H1 (cell line): ENCODE measurements around the gene ASMTL. TPM values are rescaled to one million over a fixed set of nuclear protein-coding genes. Genes with fewer than 3 reads are reported as not detected.

Experiments
- CTCF ChIA-PET: fragments of 300-600 bp; sonication (Branson Sonifier 250); formaldehyde crosslinking; loops from one replicate; lab custom pipeline; 2021; ENCODE audit not compliant: partially characterized antibody; lab: Charles Lee
- POLR2A ChIA-PET: fragments of 300-600 bp; sonication (Branson Sonifier 250); formaldehyde crosslinking; loops from one replicate; lab custom pipeline; 2021; ENCODE audit warnings: inconsistent platforms; ENCODE audit not compliant: partially characterized antibody; lab: Charles Lee
- DNase-seq, 2 experiments: peaks; one replicate each; pipeline versions ENCODE4 v3.0.0 to v3.0.0-alpha.2; 2010 to 2022; ENCODE audit warnings: low spot score in 2 of 2, low read depth in 1 of 2, mixed read lengths in 1 of 2
- FAIRE-seq: peaks from 2 replicates; lab custom pipeline; 2011; peaks lifted over from hg19 to GRCh38; lab: Jason Lieb, UNC
- H2AFZ ChIP-seq: 2 replicates; pipeline ENCODE4 v1.8.1; 2012; ENCODE audit warnings: low read length, inconsistent platforms
- H2AK5ac ChIP-seq: 2 replicates; pipeline ENCODE4 v1.6.1; 2013; ENCODE audit warnings: low read depth, low read length
- H2BK120ac ChIP-seq: replicated peaks from 2 replicates; pipeline ENCODE3; 2013; ENCODE audit warnings: low read depth, low read length, inconsistent platforms
- H2BK12ac ChIP-seq: 2 replicates; pipeline ENCODE4 v1.6.1; 2013; ENCODE audit warnings: low read depth, low read length
- H2BK15ac ChIP-seq: 2 replicates; pipeline ENCODE4 v1.6.1; 2013; ENCODE audit warnings: low read length
- H2BK20ac ChIP-seq: 2 replicates; pipeline ENCODE4 v1.6.1; 2013; ENCODE audit warnings: low read length
- H2BK5ac ChIP-seq: 2 replicates; pipeline ENCODE4 v1.6.1; 2013; ENCODE audit warnings: low read depth, low read length
- H3K14ac ChIP-seq: 2 replicates; pipeline ENCODE4 v1.6.1; 2013; ENCODE audit warnings: inconsistent platforms; ENCODE audit not compliant: insufficient read length
- H3K18ac ChIP-seq: 2 replicates; pipeline ENCODE4 v1.6.1; 2013; ENCODE audit warnings: low read length; ENCODE audit errors: extremely low read depth
- H3K23ac ChIP-seq: 2 replicates; pipeline ENCODE4 v1.6.1; 2013; ENCODE audit warnings: inconsistent platforms; ENCODE audit not compliant: insufficient read length
- H3K23me2 ChIP-seq: 2 replicates; pipeline ENCODE4 v1.6.1; 2013; ENCODE audit warnings: low read depth, low read length
- H3K27ac ChIP-seq: 2 replicates; pipeline ENCODE4 v1.6.1; 2011; ENCODE audit warnings: low read depth, low read length, inconsistent platforms
- H3K27me3 ChIP-seq, 4 experiments: replicated peaks in 1 of 4; 1 replicate in 1 of 4; 2 replicates in 3 of 4; pipeline versions ENCODE4 v1.6.1 to v1.8.1; 2011 to 2013; ENCODE audit warnings: low read length in 3 of 4, mild to moderate bottlenecking in 3 of 4, inconsistent platforms in 2 of 4, mixed read lengths in 2 of 4, moderate library complexity in 1 of 4; ENCODE audit not compliant: control insufficient read depth in 3 of 4, insufficient read depth in 3 of 4; ENCODE audit errors: extremely low read depth in 1 of 4
- H3K36me3 ChIP-seq, 4 experiments: 2 replicates each; pipeline versions ENCODE4 v1.6.1 to v1.8.1; 2011 to 2013; ENCODE audit warnings: mild to moderate bottlenecking in 4 of 4, low read length in 3 of 4, moderate library complexity in 2 of 4, control low read depth in 1 of 4, inconsistent platforms in 1 of 4; ENCODE audit not compliant: insufficient read depth in 4 of 4, control insufficient read depth in 2 of 4
- H3K4ac ChIP-seq: replicated peaks from 2 replicates; pipeline ENCODE3; 2013; ENCODE audit warnings: low read length, low read depth, mixed read lengths, inconsistent platforms; ENCODE audit not compliant: insufficient read length
- H3K4me1 ChIP-seq, 4 experiments: replicated peaks in 1 of 4; 1 replicate in 1 of 4; 2 replicates in 3 of 4; pipeline versions ENCODE4 v1.6.1 to v1.8.1; 2011 to 2013; ENCODE audit warnings: low read length in 3 of 4, inconsistent platforms in 2 of 4, mixed read lengths in 1 of 4; ENCODE audit not compliant: insufficient read depth in 4 of 4, control insufficient read depth in 3 of 4
- H3K4me2 ChIP-seq, 2 experiments: 2 replicates each; pipeline versions ENCODE4 v1.6.1 to v1.8.1; 2011 to 2013; ENCODE audit warnings: low read depth in 2 of 2, low read length in 2 of 2, control low read depth in 1 of 2, inconsistent platforms in 1 of 2, mild to moderate bottlenecking in 1 of 2; ENCODE audit not compliant: insufficient read depth in 1 of 2
- H3K4me3 ChIP-seq, 4 experiments: fragments of 200-600, 300-600 bp in 1 of 4; sonication (generic), shearing (Covaris generic), sonication (Bioruptor Twin) in 1 of 4; 2 replicates each; pipeline versions ENCODE4 v1.5.1 to v1.8.1; 2011 to 2016; ENCODE audit warnings: low read length in 4 of 4, low read depth in 3 of 4, control low read depth in 2 of 4, inconsistent platforms in 2 of 4, mild to moderate bottlenecking in 2 of 4, mixed read lengths in 1 of 4, moderate library complexity in 1 of 4; ENCODE audit not compliant: insufficient read depth in 2 of 4; ENCODE audit errors: extremely low read depth in 1 of 4
- H3K56ac ChIP-seq: replicated peaks from 2 replicates; pipeline ENCODE3; 2013; ENCODE audit warnings: low read depth, mild to moderate bottlenecking, mixed read lengths, low read length, inconsistent platforms; ENCODE audit not compliant: insufficient read length
- H3K79me1 ChIP-seq: 2 replicates; pipeline ENCODE4 v1.6.1; 2013; ENCODE audit warnings: low read depth, low read length, control low read depth
- H3K79me2 ChIP-seq, 2 experiments: 2 replicates each; pipeline versions ENCODE4 v1.6.1 to v1.8.1; 2012 to 2013; ENCODE audit warnings: low read length in 2 of 2, mild to moderate bottlenecking in 2 of 2, inconsistent platforms in 1 of 2; ENCODE audit not compliant: insufficient read depth in 2 of 2, control insufficient read depth in 1 of 2
- H3K9ac ChIP-seq, 4 experiments: replicated peaks in 1 of 4; 1 replicate in 1 of 4; 2 replicates in 3 of 4; pipeline versions ENCODE4 v1.6.1 to v1.8.1; 2011 to 2013; ENCODE audit warnings: low read depth in 3 of 4, low read length in 3 of 4, control low read depth in 2 of 4, mild to moderate bottlenecking in 2 of 4, moderate library complexity in 2 of 4, inconsistent platforms in 1 of 4; ENCODE audit errors: extremely low read depth in 1 of 4
- H3K9me3 ChIP-seq, 2 experiments: 2 replicates each; pipeline versions ENCODE4 v1.6.1 to v1.8.1; 2012 to 2013; ENCODE audit warnings: mild to moderate bottlenecking in 2 of 2, moderate library complexity in 2 of 2, control low read depth in 1 of 2, inconsistent platforms in 1 of 2, low read depth in 1 of 2, low read length in 1 of 2, mixed read lengths in 1 of 2; ENCODE audit not compliant: insufficient read depth in 2 of 2
- H4K20me1 ChIP-seq, 2 experiments: replicated peaks in 1 of 2; 2 replicates each; pipeline versions ENCODE3 to v1.8.1; 2011 to 2013; ENCODE audit warnings: inconsistent platforms in 2 of 2, low read length in 2 of 2, mild to moderate bottlenecking in 1 of 2; ENCODE audit not compliant: insufficient read depth in 2 of 2, control insufficient read depth in 1 of 2
- H4K5ac ChIP-seq: 2 replicates; pipeline ENCODE4 v1.6.1; 2013; ENCODE audit warnings: low read length, low read depth, mixed read lengths, inconsistent platforms; ENCODE audit not compliant: insufficient read length
- H4K8ac ChIP-seq: 2 replicates; pipeline ENCODE4 v1.8.0; 2013; ENCODE audit warnings: mild to moderate bottlenecking, moderate library complexity, low read length, inconsistent platforms; ENCODE audit not compliant: insufficient read depth; ENCODE audit errors: extremely low read depth
- H4K91ac ChIP-seq: replicated peaks from 2 replicates; pipeline ENCODE3; 2013; ENCODE audit warnings: low read length, mixed read lengths, inconsistent platforms; ENCODE audit not compliant: insufficient read length
- ATF3 ChIP-seq: IDR thresholded peaks from 2 replicates; pipeline ENCODE4 v1.6.1; 2011; ENCODE audit warnings: low read depth, mild to moderate bottlenecking, low read length; ENCODE audit not compliant: insufficient read depth
- CHD2 ChIP-seq: IDR thresholded peaks from 2 replicates; pipeline ENCODE4 v1.6.1; 2012; ENCODE audit warnings: low read length, improper control_type of control experiment
- CTBP2 ChIP-seq: IDR thresholded peaks from 2 replicates; pipeline ENCODE4 v1.7.0; 2011; ENCODE audit warnings: borderline replicate concordance, mild to moderate bottlenecking, moderate library complexity, mixed read lengths, low read length; ENCODE audit not compliant: insufficient read depth, insufficient read length
- HDAC2 ChIP-seq, 2 experiments: fragments of 300-600 bp in 1 of 2; sonication (generic) in 1 of 2; IDR thresholded peaks; 2 replicates each; pipeline ENCODE4 v1.6.1; 2011 to 2012; ENCODE audit warnings: low read depth in 2 of 2, low read length in 2 of 2, mild to moderate bottlenecking in 2 of 2, moderate library complexity in 2 of 2, borderline replicate concordance in 1 of 2, inconsistent platforms in 1 of 2
- WGBS, 2 experiments: shearing (Covaris generic) in 1 of 2; methylation state at CpG; one replicate each; pipeline versions ENCODE4 v1.1.6 to v1.1.7; 2013 to 2015; ENCODE audit warnings: low lambda C conversion rate in 2 of 2, mixed read lengths in 2 of 2, inconsistent platforms in 1 of 2, low coverage in 1 of 2, missing lambda C conversion rate in 1 of 2; ENCODE audit not compliant: insufficient replicate concordance in 2 of 2, insufficient coverage in 1 of 2, insufficient read length in 1 of 2; ENCODE audit errors: extremely low coverage in 1 of 2, missing lambda C conversion rate in 1 of 2; 5-methylcytosine and 5-hydroxymethylcytosine counted together
- polyA plus RNA-seq, 7 experiments: library from polyadenylated mRNA; depleted of rRNA in 3 of 7; stranded (reverse) in 5 of 7; unstranded in 2 of 7; fragments of >200 nt in 5 of 7; fragments of 200-250 nt in 2 of 7; gene quantifications; 1 replicate in 5 of 7; 2 replicates in 1 of 7; 4 replicates in 1 of 7; pipeline versions ENCODE4 v1.2.1 to v1.2.3, GENCODE V29; 2011 to 2013; ENCODE audit warnings: missing spikeins in 2 of 7, mixed read lengths in 2 of 7
- total RNA-seq: library from RNA; stranded (reverse); fragmentation: NEBNext Ultra II Directional; extraction: Animal tissue kit (Norgen Biotek cat#: 25700); gene quantifications from 2 replicates; pipeline ENCODE4 v1.2.1, GENCODE V29; 2021

The ASMTL gene
- total and polyA plus RNA-seq, 2 of the 8 experiments (the other 6 are each of a cell fraction or from before 2014, with no cell fraction given) = 75.6 to 81.4 TPM

GRCh38 chrX:1354036-1355019 lies 98.4 kb downstream of the ASMTL start:
- H4K91ac ChIP-seq = no peak overlapping the region
- no peak overlapping the region for H2BK120ac ChIP-seq
- H3K23ac ChIP-seq = no peak overlapping the region
- no peak overlapping the region for H4K5ac ChIP-seq
- H2BK12ac ChIP-seq = peak overlapping the region; percentile 68; the same call in 1 of the 2 replicates
- H3K4me1 ChIP-seq = peaks cover 2 to 6% (median 5%) of the 10 kb centered on the region in 4 experiments; a peak in 5 of 7 replicates
- H2BK15ac ChIP-seq = peak overlapping the region; percentile 29; the same call in 1 of the 2 replicates
- H3K27ac ChIP-seq = no peak overlapping the region
- no peak overlapping the region for H3K4me2 ChIP-seq
- no peak overlapping the region for H2AFZ ChIP-seq
- no peaks in the 10 kb centered on the region; a peak in 1 of 7 replicates for H3K27me3 ChIP-seq
- H3K79me2 ChIP-seq = no peaks in the 10 kb centered on the region
- no peak overlapping the region for H3K18ac ChIP-seq
- no peak overlapping the region for H4K8ac ChIP-seq
- no peak overlapping the region for H3K4ac ChIP-seq
- WGBS, 2 experiments = 84 to 89% methylated on average over 2 to 11 of the region's 11 CpGs
- FAIRE-seq (no peak), DNase-seq (no peak)
- H2BK20ac ChIP-seq = 0 out of 2 replicates have a peak overlapping the region, but pooled peaks have one; percentile 61
- POLR2A ChIA-PET = no interaction called here
- H3K36me3 ChIP-seq = peaks cover 0 to 9% (median 4%) of the 10 kb centered on the region in 4 experiments; a peak in 2 of 8 replicates
- 0 out of 2 replicates have a peak overlapping the region, but pooled peaks have one; percentile 21 for H2BK5ac ChIP-seq
- H3K9ac ChIP-seq = no peak overlapping the region
- no peak overlapping the region for H3K56ac ChIP-seq
- TF ChIP-seq CHD2 (no peak), ATF3 (no peak), CTBP2 (no peak), HDAC2 (IDR thresholded peaks at IDR 0.05; ENCODE audit: borderline replicate concordance in 1 of 2, low read depth in 2 of 2, low read length in 2 of 2) (no peak)
- no peaks in the 10 kb centered on the region for H3K23me2 ChIP-seq
- no peaks in the 10 kb centered on the region for H3K79me1 ChIP-seq
- H3K14ac ChIP-seq = no peak overlapping the region
- peak overlapping the region; percentile 65; the same call in 1 of the 2 replicates for H2AK5ac ChIP-seq
- CTCF ChIA-PET = no interaction called here
- H4K20me1 ChIP-seq = no peaks in the 10 kb centered on the region
- no peak overlapping the region for H3K4me3 ChIP-seq
- H3K9me3 ChIP-seq = peaks cover 5 to 6% of the 10 kb centered on the region in 2 experiments; a peak in 3 of 4 replicates
